GM12891 (cell line): Measurements from ENCODE around the gene GCKR.
"Not testable (repeated sequence)": the region's sequence is repeated elsewhere in the genome, so short reads cannot be mapped to it uniquely, and the experiment has no call there.

Source experiments
- DNase-seq: peaks from one replicate; pipeline ENCODE4 v3.0.0; 2011; ENCODE audit warnings: low spot score; ENCODE audit not compliant: insufficient read length
- FAIRE-seq: peaks from 2 replicates; lab custom pipeline; 2011; peaks lifted over from hg19 to GRCh38; lab: Jason Lieb, UNC
- PAX5 ChIP-seq: IDR thresholded peaks from 2 replicates; pipeline ENCODE4 v1.6.1; 2011; ENCODE audit warnings: low read length, moderate library complexity, mild to moderate bottlenecking; ENCODE audit not compliant: insufficient read depth, severe bottlenecking
- POLR2A ChIP-seq: IDR thresholded peaks from 2 replicates; pipeline ENCODE4 v1.6.1; 2011; ENCODE audit warnings: low read depth, low read length, control low read depth
- POLR2AphosphoS5 ChIP-seq: IDR thresholded peaks from 2 replicates; pipeline ENCODE4 v1.6.1; 2011; ENCODE audit warnings: low read depth, low read length, control low read depth
- POU2F2 ChIP-seq: IDR thresholded peaks from 2 replicates; pipeline ENCODE4 v1.6.1; 2011; ENCODE audit warnings: low read depth, mild to moderate bottlenecking, control low read depth, low read length, moderate library complexity
- SPI1 ChIP-seq: IDR thresholded peaks from 2 replicates; pipeline ENCODE4 v1.6.1; 2011; ENCODE audit warnings: low read depth, low read length, control low read depth
- TAF1 ChIP-seq: IDR thresholded peaks from 2 replicates; pipeline ENCODE4 v1.6.1; 2011; ENCODE audit warnings: low read depth, low read length, control low read depth

GCKR gene

DNA sequence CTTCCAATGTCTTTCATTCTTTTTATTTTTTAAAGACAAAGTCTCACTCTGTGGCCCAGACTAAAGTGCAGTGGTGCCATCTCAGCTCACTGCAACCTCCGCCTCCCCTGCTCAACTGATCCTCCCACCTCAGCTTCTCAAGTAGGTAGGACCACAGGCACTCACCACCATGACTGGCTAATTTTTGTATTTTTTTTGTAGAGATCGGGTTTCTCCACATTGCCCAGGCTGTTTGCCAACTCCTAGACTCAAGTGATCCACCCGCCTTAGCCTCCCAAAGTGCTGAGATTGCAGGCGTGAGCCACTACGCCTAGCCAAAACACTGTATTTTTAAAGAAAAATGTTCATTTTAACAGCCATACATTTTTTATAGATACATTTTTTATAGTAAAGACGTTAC, 12.7 kb downstream of the GCKR start:
- no peak for FAIRE-seq
- DNase-seq: no peak
- TF ChIP-seq SPI1: no peak
- TF ChIP-seq PAX5: no peak
- no peak for TF ChIP-seq TAF1
- TF ChIP-seq POLR2A: no peak
- TF ChIP-seq POLR2AphosphoS5: no peak
- TF ChIP-seq POU2F2: no peak

DNA sequence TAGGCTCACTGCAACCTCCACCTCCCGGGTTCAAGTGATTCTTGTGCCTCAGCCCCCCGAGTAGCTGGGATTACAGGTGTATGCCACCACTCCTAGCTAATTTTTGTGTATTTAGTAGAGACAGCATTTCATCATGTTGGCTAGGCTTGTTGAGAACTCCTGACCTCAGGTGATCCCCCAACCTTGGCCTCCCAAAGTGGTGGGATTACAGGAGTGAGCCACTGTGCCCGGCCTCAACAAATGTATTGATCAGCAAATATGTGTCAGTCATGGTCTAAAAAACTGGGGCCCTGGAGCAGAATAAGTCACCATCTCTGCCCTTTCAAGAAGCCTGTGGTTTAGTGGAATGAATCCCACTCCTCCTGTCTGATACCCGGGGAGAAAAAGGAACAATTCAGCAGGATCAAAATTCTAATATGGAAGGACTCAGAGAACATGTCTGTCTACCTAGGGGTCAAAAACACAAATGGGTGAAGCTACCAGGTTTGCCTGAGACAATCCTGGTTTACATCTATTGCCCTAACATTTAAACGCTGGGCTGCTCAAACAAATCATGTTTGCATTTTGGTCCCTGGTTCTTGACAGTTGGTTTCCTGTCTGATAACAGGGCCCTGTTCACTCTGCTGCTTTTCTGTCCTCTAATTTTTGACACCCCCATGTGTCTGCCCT, 21.6 kb downstream of the GCKR start:
- TF ChIP-seq POLR2AphosphoS5: no peak
- no peak for TF ChIP-seq POU2F2
- no peak for TF ChIP-seq POLR2A
- TF ChIP-seq PAX5: no peak
- no peak for TF ChIP-seq SPI1
- no peak for TF ChIP-seq TAF1
- DNase-seq (no peak), FAIRE-seq (no peak)

DNA sequence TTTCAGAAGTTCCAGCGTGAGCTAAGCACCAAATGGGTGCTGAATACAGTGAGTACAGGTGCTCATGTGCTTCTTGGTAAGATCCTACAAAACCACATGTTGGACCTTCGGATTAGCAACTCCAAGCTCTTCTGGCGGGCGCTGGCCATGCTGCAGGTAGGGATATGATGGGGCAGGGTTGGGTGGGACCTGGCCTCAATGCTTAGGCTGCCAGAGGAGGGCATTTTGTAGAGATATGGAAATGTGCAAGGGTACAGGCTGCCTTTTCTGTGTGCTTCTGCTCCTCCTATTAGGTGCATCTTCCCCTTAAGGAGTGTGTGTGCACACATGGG, 22.1 kb downstream of the GCKR start:
- DNase-seq (no peak), FAIRE-seq (no peak)
- no peak for TF ChIP-seq PAX5
- no peak for TF ChIP-seq POLR2A
- no peak for TF ChIP-seq POU2F2
- TF ChIP-seq POLR2AphosphoS5: no peak
- no peak for TF ChIP-seq TAF1
- TF ChIP-seq SPI1: no peak

DNA sequence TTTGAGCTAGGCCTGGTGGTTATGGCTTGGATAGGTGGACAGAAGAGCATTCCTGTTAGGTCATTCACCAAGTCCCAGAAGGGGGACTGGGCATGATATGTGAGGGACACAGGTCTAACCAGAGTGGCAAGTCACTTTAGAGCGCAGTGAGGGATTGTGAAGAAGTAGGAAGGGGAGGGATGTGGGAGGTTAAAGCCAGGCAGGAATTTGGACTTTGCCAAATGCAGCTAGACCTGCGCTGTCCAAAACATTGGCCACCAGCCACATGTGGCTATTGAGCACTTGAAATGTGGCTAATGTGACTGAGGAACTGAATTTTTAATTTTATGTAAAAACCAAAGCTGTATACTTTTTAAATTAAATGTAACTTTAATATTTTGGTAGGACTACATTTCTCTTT, 23.7 kb downstream of the GCKR start:
- no peak for FAIRE-seq
- DNase-seq: no peak

DNA sequence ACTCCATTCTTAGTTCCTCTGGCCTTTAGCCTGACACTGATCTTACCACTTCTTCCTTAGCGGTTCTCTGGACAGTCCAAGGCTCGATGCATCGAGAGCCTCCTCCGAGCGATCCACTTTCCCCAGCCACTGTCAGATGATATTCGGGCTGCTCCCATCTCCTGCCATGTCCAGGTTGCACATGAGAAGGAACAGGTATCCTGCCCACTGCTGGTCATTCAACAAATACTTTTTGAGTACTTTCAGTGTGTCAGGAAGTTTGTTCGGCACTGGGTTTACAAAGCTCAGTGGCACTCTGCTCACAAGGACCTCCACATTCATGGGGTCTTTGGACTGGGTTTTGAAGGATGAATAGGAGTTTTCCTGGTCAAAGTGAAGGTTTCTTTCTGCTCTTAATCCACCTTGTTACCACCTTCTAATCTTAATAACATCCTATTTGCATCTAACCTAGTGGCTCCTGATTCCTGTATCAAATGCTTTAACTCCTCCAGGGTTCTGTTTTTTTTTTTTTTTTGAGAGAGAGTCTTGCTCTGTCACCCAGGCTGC, 25.8 kb downstream of the GCKR start:
- DNase-seq (no peak), FAIRE-seq (no peak)
- no peak for TF ChIP-seq POU2F2
- no peak for TF ChIP-seq PAX5
- TF ChIP-seq SPI1: no peak
- no peak for TF ChIP-seq POLR2AphosphoS5
- TF ChIP-seq TAF1: no peak
- no peak for TF ChIP-seq POLR2A

More for the DNA sequence above, 23.7 kb downstream of the GCKR start:
- no peak for TF ChIP-seq TAF1
- no peak for TF ChIP-seq POLR2AphosphoS5
- TF ChIP-seq POLR2A: no peak
- TF ChIP-seq PAX5: no peak
- no peak for TF ChIP-seq SPI1

DNA sequence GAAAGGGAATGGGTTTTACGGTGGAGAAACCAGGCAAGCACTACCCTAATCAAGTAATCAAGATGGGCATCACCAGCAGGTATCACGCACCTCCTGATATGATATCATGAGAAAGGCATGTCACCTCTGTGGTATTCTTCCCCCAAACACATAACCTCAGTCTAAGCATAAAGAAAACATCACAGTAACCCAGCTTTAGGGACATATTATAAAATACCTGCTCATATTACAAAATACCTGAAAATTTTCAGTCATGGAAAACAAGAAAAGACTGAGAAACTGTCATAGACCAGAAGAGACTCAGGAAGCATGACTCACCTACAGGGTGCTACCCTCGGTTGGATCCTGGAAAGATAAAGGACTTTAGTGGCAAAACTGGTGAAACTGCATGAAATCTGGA, 30.5 kb downstream of the GCKR start:
- TF ChIP-seq SPI1 (no peak), POU2F2 (no peak), TAF1 (no peak), POLR2A (no peak), PAX5 (no peak), POLR2AphosphoS5 (no peak)
- no peak for DNase-seq
- FAIRE-seq: no peak

DNA sequence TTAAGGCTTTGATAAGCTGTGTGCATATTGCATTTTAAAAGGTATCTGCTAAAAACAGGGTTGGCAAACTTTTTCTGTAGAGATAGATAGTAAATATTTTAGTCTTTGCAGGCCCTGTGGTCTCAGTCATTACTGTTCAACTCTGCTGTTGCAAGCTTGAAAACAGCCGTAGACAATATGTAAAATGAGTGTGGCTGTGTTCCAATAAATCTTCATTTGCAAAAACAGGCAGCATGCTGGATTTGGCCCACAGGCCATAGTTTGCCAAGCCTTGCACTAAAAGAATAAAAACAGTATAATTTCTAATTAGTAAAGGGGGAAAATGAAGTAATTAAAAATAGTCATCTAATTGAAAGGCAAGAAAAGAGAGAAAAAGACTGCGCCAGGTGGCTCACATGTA, 35.3 kb downstream of the GCKR start:
- TF ChIP-seq PAX5: no peak
- no peak for TF ChIP-seq POLR2A
- no peak for TF ChIP-seq POLR2AphosphoS5
- no peak for TF ChIP-seq POU2F2
- TF ChIP-seq SPI1: no peak
- TF ChIP-seq TAF1: no peak
- DNase-seq (no peak), FAIRE-seq (no peak)

DNA sequence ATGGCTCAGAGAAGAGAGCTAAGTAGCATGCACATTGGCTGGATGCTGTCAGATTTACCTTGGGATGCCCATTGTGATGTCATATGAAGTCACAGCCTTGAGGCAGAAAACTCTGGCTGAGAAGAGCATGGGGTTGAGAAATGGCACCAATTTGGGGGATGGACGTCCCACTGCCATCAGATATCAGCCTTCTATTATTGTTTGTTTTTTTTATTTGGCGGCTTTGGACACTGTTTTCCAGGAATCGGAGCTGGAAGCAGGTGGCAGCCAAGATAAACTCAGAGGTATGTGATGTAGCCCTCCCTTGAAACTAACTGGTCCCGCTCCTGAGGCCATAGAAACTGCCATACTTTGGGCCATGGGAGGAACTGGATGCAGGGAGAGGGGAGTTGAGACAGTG, 40.6 kb downstream of the GCKR start:
- FAIRE-seq (no peak), DNase-seq (no peak)
- TF ChIP-seq TAF1: no peak

DNA sequence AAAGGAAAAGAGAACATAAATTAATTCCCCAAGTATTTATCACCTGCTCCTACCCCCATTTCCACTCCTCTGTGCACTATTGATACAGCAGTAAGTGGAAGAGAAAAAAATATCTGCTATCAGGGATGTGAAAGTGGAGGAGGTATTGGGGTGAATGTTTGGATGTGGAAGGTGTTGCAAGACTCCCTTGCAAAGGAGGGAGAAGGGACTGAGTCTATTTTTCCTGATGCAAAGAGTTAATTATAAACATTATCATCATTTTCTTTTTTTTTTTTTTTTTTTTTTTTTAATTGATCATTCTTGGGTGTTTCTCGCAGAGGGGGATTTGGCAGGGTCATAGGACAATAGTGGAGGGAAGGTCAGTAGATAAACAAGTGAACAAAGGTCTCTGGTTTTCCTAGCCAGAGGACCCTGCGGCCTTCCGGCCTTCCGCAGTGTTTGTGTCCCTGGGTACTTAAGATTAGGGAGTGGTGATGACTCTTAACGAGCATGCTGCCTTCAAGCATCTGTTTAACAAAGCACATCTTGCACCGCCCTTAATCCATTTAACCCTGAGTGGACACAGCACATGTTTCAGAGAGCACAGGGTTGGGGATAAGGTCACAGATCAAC, 42.3 kb downstream of the GCKR start:
- not testable (repeated sequence) for FAIRE-seq, DNase-seq

DNA sequence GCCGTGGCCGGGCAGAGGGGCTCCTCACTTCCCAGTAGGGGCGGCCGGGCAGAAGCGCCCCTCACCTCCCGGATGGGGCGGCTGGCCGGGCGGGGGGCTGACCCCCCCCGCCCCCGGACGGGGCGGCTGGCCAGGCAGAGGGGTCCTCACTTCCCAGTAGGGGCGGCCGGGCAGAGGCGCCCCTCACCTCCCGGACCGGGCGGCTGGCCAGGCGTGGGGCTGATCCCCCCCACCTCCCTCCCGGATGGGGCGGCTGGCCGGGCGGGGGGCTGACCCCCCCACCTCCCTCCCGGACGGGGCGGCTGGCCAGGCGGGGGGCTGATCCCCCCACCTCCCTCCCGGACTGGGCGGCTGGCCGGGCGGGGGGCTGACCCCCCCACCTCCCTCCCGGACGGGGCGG, 43.0 kb downstream of the GCKR start:
- not testable (repeated sequence) for DNase-seq, FAIRE-seq
